Measurements from ENCODE around the gene SLC9C1.

Gene SLC9C1

DNA sequence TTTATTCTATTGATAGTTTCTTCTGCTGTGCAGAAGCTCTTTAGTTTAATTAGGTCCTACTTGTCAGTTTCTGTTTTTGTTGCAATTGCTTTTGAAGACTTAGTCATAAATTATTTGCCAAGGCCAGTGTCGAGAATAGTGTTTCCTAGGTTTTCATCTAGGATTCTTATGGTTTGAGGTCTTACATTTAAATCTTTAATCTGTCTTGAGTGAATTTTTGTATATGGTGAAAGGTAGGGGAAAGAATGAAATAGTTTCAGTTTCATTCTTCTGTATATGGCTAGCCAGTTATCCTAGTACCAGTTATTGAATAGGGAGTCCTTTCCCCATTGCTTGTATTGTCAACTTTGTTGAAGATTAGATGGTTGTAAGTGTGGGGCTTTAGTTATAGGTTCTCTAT is 150.3 kb downstream of the SLC9C1 start:
- TF ChIP-seq EP300 (IDR thresholded peaks at IDR 0.05; ENCODE audit: borderline replicate concordance): no peak
- TF ChIP-seq, protein P1, sequence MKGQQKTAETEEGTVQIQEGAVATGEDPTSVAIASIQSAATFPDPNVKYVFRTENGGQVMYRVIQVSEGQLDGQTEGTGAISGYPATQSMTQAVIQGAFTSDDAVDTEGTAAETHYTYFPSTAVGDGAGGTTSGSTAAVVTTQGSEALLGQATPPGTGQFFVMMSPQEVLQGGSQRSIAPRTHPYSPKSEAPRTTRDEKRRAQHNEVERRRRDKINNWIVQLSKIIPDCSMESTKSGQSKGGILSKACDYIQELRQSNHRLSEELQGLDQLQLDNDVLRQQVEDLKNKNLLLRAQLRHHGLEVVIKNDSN (IDR thresholded peaks at IDR 0.05): no peak
- TF ChIP-seq EGR1 (IDR thresholded peaks at IDR 0.05): no peak
- no peak for TF ChIP-seq NFIC (IDR thresholded peaks at IDR 0.05)
- no peak for TF ChIP-seq CREB1 (IDR thresholded peaks at IDR 0.05; ENCODE audit: low read depth)
- TF ChIP-seq, protein P2, sequence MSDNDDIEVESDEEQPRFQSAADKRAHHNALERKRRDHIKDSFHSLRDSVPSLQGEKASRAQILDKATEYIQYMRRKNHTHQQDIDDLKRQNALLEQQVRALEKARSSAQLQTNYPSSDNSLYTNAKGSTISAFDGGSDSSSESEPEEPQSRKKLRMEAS (IDR thresholded peaks at IDR 0.05): no peak
- TF ChIP-seq FOXM1 (IDR thresholded peaks at IDR 0.05; ENCODE audit: borderline replicate concordance, low read depth): no peak
- TF ChIP-seq TCF12 (IDR thresholded peaks at IDR 0.05; ENCODE audit: low read depth): no peak
- no peak for TF ChIP-seq RAD21 (IDR thresholded peaks at IDR 0.05; ENCODE audit: low read depth)
- no peak for TF ChIP-seq TEAD4 (IDR thresholded peaks at IDR 0.05)
- no peak for TF ChIP-seq YY1 (IDR thresholded peaks at IDR 0.05; ENCODE audit: low read depth)
- no peak for TF ChIP-seq CEBPB (IDR thresholded peaks at IDR 0.05)
- TF ChIP-seq ZBTB7A (IDR thresholded peaks at IDR 0.05; ENCODE audit: low read depth): no peak
- TF ChIP-seq TAF1 (IDR thresholded peaks at IDR 0.05; ENCODE audit: low read depth): no peak

DNA sequence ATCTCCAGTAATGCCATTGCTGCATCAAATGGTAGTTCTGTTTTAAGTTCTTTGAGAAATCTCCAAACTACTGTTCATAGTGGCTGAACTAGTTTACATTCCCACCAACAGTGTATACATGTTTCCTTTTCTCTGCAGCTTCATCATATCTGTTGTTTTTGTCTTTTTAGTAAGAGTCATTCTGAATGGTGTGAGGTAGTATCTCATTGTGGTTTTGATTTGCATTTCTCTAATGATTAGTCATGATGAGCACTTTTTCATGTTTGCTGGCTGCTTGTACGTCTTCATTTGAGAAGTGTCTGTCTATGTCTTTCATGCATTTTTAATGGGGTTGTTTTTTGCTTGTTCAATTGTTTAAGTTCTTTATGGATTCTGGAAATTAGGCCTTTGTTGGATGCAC is 150.8 kb downstream of the SLC9C1 start:
- no peak for TF ChIP-seq EP300 (IDR thresholded peaks at IDR 0.05; ENCODE audit: borderline replicate concordance)
- TF ChIP-seq, protein P2 (IDR thresholded peaks at IDR 0.05): no peak

GRCh38 chr3:112141293-112141692 is 152.7 kb downstream of the SLC9C1 start:
- TF ChIP-seq CEBPB (IDR thresholded peaks at IDR 0.05) (no peak), EP300 (IDR thresholded peaks at IDR 0.05; ENCODE audit: borderline replicate concordance) (no peak), ZBTB7A (IDR thresholded peaks at IDR 0.05; ENCODE audit: low read depth) (no peak)
- TF ChIP-seq, protein P3, sequence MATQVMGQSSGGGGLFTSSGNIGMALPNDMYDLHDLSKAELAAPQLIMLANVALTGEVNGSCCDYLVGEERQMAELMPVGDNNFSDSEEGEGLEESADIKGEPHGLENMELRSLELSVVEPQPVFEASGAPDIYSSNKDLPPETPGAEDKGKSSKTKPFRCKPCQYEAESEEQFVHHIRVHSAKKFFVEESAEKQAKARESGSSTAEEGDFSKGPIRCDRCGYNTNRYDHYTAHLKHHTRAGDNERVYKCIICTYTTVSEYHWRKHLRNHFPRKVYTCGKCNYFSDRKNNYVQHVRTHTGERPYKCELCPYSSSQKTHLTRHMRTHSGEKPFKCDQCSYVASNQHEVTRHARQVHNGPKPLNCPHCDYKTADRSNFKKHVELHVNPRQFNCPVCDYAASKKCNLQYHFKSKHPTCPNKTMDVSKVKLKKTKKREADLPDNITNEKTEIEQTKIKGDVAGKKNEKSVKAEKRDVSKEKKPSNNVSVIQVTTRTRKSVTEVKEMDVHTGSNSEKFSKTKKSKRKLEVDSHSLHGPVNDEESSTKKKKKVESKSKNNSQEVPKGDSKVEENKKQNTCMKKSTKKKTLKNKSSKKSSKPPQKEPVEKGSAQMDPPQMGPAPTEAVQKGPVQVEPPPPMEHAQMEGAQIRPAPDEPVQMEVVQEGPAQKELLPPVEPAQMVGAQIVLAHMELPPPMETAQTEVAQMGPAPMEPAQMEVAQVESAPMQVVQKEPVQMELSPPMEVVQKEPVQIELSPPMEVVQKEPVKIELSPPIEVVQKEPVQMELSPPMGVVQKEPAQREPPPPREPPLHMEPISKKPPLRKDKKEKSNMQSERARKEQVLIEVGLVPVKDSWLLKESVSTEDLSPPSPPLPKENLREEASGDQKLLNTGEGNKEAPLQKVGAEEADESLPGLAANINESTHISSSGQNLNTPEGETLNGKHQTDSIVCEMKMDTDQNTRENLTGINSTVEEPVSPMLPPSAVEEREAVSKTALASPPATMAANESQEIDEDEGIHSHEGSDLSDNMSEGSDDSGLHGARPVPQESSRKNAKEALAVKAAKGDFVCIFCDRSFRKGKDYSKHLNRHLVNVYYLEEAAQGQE (IDR thresholded peaks at IDR 0.05; ENCODE audit: low read depth): no peak

- TF ChIP-seq ZBTB7A (IDR thresholded peaks at IDR 0.05; ENCODE audit: low read depth) (no peak), TAF1 (IDR thresholded peaks at IDR 0.05; ENCODE audit: low read depth) (no peak), TCF12 (IDR thresholded peaks at IDR 0.05; ENCODE audit: low read depth) (no peak), CEBPB (IDR thresholded peaks at IDR 0.05) (no peak)
- TF ChIP-seq, protein P3 (IDR thresholded peaks at IDR 0.05; ENCODE audit: low read depth): no peak
These were observed 153.4 kb downstream of the SLC9C1 start for GRCh38 chr3:112140584-112140983.

GRCh38 chr3:112138219-112138969 is 155.6 kb downstream of the SLC9C1 start:
- TF ChIP-seq, protein P3 (IDR thresholded peaks at IDR 0.05; ENCODE audit: low read depth): no peak
- no peak for TF ChIP-seq RAD21 (IDR thresholded peaks at IDR 0.05; ENCODE audit: low read depth)
- TF ChIP-seq YY1 (IDR thresholded peaks at IDR 0.05; ENCODE audit: low read depth): no peak
- TF ChIP-seq FOXM1 (IDR thresholded peaks at IDR 0.05; ENCODE audit: borderline replicate concordance, low read depth): no peak
- TF ChIP-seq, protein P2 (IDR thresholded peaks at IDR 0.05): no peak
- TF ChIP-seq CEBPB (IDR thresholded peaks at IDR 0.05): no peak
- no peak for TF ChIP-seq TAF1 (IDR thresholded peaks at IDR 0.05; ENCODE audit: low read depth)
- TF ChIP-seq EP300 (IDR thresholded peaks at IDR 0.05; ENCODE audit: borderline replicate concordance): no peak
- no peak for TF ChIP-seq CREB1 (IDR thresholded peaks at IDR 0.05; ENCODE audit: low read depth)
- no peak for TF ChIP-seq TEAD4 (IDR thresholded peaks at IDR 0.05)
- no peak for TF ChIP-seq NFIC (IDR thresholded peaks at IDR 0.05)
- TF ChIP-seq TCF12 (IDR thresholded peaks at IDR 0.05; ENCODE audit: low read depth): no peak
- no peak for TF ChIP-seq EGR1 (IDR thresholded peaks at IDR 0.05)
- TF ChIP-seq, protein P1 (IDR thresholded peaks at IDR 0.05): no peak
- no peak for TF ChIP-seq ZBTB7A (IDR thresholded peaks at IDR 0.05; ENCODE audit: low read depth)

Data from Ishikawa (cell line).